Neural crest cell (in vitro differentiated cells): ENCODE data around the gene KCNIP3. TPM values are rescaled to one million over a fixed set of nuclear protein-coding genes. Genes with fewer than 3 reads are reported as not detected.

Experiments used
- DNase-seq: peaks from one replicate; pipeline ENCODE4 v3.0.0; 2021; ENCODE audit warnings: low read depth, mixed read lengths, low spot score
- H3K27ac Mint-ChIP-seq: one replicate; pipeline ENCODE4 v1.8.0; 2021; ENCODE audit warnings: mild to moderate bottlenecking, mixed read lengths; ENCODE audit not compliant: unreplicated experiment
- H3K27me3 Mint-ChIP-seq: 2 replicates; pipeline ENCODE4 v1.8.0; 2021; ENCODE audit warnings: low read depth, mild to moderate bottlenecking, mixed read lengths
- H3K36me3 Mint-ChIP-seq: 2 replicates; pipeline ENCODE4 v1.8.0; 2021; ENCODE audit warnings: low read depth, mild to moderate bottlenecking, mixed read lengths
- H3K4me1 Mint-ChIP-seq: 2 replicates; pipeline ENCODE4 v1.8.0; 2021; ENCODE audit warnings: mixed read lengths
- H3K4me3 Mint-ChIP-seq: one replicate; pipeline ENCODE4 v1.8.0; 2021; ENCODE audit warnings: mild to moderate bottlenecking, mixed read lengths
- H3K9me3 Mint-ChIP-seq: 2 replicates; pipeline ENCODE4 v1.8.0; 2021; ENCODE audit warnings: mixed read lengths
- CTCF ChIP-seq: fragments of 200-600 bp; sonication (generic); conservative IDR thresholded peaks from 2 replicates; pipeline ENCODE4 v1.5.0; 2021; ENCODE audit warnings: antibody characterized with exemption, mild to moderate bottlenecking
- total RNA-seq: library from RNA; stranded (reverse); gene quantifications from 2 replicates; pipeline ENCODE4 v1.2.1, GENCODE V29; 2021

KCNIP3 gene
- total RNA-seq, 1 donor from 2014 or later: 2.9 TPM

- H3K36me3 Mint-ChIP-seq: no peaks in the 10 kb centered on the region
- no peak for TF ChIP-seq CTCF
- H3K9me3 Mint-ChIP-seq: peaks cover 4% of the 10 kb centered on the region
- no peak for DNase-seq
- no peaks in the 10 kb centered on the region for H3K27me3 Mint-ChIP-seq
- no peaks in the 10 kb centered on the region for H3K4me1 Mint-ChIP-seq
- no peak overlapping the region for H3K4me3 Mint-ChIP-seq
- H3K27ac Mint-ChIP-seq: no peak overlapping the region
Observed at GRCh38 chr2:95390881-95391321, 93.8 kb downstream of the KCNIP3 start.

- DNase-seq: no peak
- no peak overlapping the region for H3K27ac Mint-ChIP-seq
- peaks cover under 1% of the 10 kb centered on the region for H3K4me1 Mint-ChIP-seq
- no peaks in the 10 kb centered on the region for H3K27me3 Mint-ChIP-seq
- H3K4me3 Mint-ChIP-seq: no peak overlapping the region
- peaks cover 4% of the 10 kb centered on the region for H3K9me3 Mint-ChIP-seq
- no peaks in the 10 kb centered on the region for H3K36me3 Mint-ChIP-seq
- TF ChIP-seq CTCF: no peak
Observed at GRCh38 chr2:95391641-95392310, 94.6 kb downstream of the KCNIP3 start.

- Mint-ChIP-seq H3K9me3 (peaks cover 4% of the 10 kb centered on the region), H3K4me3 (no peak overlapping the region), H3K27ac (no peak overlapping the region), H3K4me1 (peaks cover 6% of the 10 kb centered on the region), H3K27me3 (no peaks in the 10 kb centered on the region), H3K36me3 (no peaks in the 10 kb centered on the region)
- DNase-seq: no peak
- no peak for TF ChIP-seq CTCF
Observed at GRCh38 chr2:95392320-95392719, 95.2 kb downstream of the KCNIP3 start.

- Mint-ChIP-seq H3K4me1 (peaks cover 8% of the 10 kb centered on the region), H3K27me3 (no peaks in the 10 kb centered on the region), H3K4me3 (no peak overlapping the region), H3K27ac (no peak overlapping the region), H3K9me3 (peaks cover 4% of the 10 kb centered on the region), H3K36me3 (no peaks in the 10 kb centered on the region)
- DNase-seq: no peak
- TF ChIP-seq CTCF: peak; percentile 35
Observed at GRCh38 chr2:95392730-95393455, 95.7 kb downstream of the KCNIP3 start.

GRCh38 chr2:95393901-95394300, 96.8 kb downstream of the KCNIP3 start:
- no peaks in the 10 kb centered on the region for H3K36me3 Mint-ChIP-seq
- H3K9me3 Mint-ChIP-seq: peaks cover 4% of the 10 kb centered on the region
- H3K4me3 Mint-ChIP-seq: no peak overlapping the region
- no peaks in the 10 kb centered on the region for H3K27me3 Mint-ChIP-seq
- peak overlapping the region; percentile 19 for H3K27ac Mint-ChIP-seq
- TF ChIP-seq CTCF: no peak
- H3K4me1 Mint-ChIP-seq: peaks cover 8% of the 10 kb centered on the region
- no peak for DNase-seq
